Measurements from ENCODE around the gene CARHSP1. TPM values are rescaled to one million over a fixed set of nuclear protein-coding genes. Genes with fewer than 3 reads are reported as not detected.
"Not testable (repeated sequence)": the region's sequence is repeated elsewhere in the genome, so short reads cannot be mapped to it uniquely, and the experiment has no call there.

CARHSP1 gene
- total RNA-seq, 1 donor from 2014 or later, result 79.4 TPM

DNA sequence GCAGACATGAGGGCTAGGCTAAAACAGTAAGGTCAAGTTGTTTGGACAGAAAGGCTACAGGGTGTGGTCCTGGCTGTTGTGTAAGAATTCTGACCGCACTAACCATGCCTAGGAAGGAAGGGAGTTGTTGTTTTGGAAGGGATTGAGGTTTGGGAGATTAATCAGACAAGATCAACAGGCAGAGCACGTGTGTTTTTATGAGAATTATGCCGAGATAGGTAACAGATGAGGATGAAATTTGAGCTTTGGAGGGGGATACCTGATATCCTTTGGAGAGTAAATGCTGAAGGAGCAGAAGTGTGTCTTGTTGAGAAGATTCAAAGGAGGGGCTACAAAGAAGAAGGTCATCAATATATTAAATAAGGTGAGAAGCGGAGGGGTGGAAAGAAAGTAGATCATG, 26.8 kb downstream of the CARHSP1 start:
- H3K27ac Mint-ChIP-seq; DNase-seq (ENCODE audit: low spot score); H3K4me1 Mint-ChIP-seq (ENCODE audit: low read depth); H3K9me3 Mint-ChIP-seq; H3K36me3 Mint-ChIP-seq (ENCODE audit: low read depth); intact Hi-C loops (cut with micrococcal nuclease); H3K27me3 Mint-ChIP-seq (ENCODE audit: insufficient read depth); H3K4me3 Mint-ChIP-seq: not testable (repeated sequence)

DNA sequence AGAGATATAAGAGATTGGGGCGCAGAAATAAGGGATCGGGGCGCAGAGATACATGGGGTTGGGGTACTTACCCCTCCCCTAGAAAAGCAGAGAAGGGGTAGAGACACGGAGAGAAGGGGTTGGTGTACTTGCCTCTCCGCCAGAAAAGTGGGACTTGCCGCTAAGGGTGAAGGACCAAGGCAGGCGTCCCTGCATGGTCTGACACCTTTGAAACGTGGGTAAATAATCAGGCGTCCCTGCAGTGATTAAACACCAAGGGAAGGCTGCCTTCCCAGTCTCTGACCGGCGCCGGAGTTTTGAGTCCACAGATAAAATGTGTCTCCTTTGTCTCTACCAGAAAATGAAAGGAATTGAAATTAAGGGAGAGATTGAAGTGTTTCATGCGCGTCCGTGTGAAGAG, 31.2 kb downstream of the CARHSP1 start:
- intact Hi-C loops (cut with micrococcal nuclease); H3K27me3 Mint-ChIP-seq (ENCODE audit: insufficient read depth); H3K36me3 Mint-ChIP-seq (ENCODE audit: low read depth); H3K4me3 Mint-ChIP-seq; H3K9me3 Mint-ChIP-seq; H3K4me1 Mint-ChIP-seq (ENCODE audit: low read depth); DNase-seq (ENCODE audit: low spot score); H3K27ac Mint-ChIP-seq: not testable (repeated sequence)

DNA sequence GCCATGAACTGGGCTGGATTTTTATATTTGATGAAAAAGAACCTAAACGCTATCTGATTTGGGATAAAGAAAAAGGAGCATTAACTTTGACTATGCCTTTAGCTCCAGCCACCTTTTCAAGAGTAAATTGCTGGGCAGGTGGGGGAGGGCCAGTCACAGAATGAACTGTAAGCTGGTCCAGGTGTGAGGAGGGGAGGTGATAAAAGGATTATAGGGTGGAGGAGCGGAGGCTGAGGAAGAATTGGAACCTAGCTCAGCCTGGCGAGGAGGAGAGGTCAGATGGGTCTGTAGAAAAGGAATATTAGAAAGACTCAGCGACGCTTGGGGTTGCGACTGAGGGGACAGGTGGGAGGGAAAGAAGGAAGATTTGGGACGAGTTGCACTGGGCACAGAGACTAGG, 32.0 kb downstream of the CARHSP1 start:
- H3K27me3 Mint-ChIP-seq (ENCODE audit: insufficient read depth); H3K36me3 Mint-ChIP-seq (ENCODE audit: low read depth); DNase-seq (ENCODE audit: low spot score); H3K4me3 Mint-ChIP-seq; H3K9me3 Mint-ChIP-seq; H3K4me1 Mint-ChIP-seq (ENCODE audit: low read depth); intact Hi-C loops (cut with micrococcal nuclease); H3K27ac Mint-ChIP-seq: not testable (repeated sequence)

DNA sequence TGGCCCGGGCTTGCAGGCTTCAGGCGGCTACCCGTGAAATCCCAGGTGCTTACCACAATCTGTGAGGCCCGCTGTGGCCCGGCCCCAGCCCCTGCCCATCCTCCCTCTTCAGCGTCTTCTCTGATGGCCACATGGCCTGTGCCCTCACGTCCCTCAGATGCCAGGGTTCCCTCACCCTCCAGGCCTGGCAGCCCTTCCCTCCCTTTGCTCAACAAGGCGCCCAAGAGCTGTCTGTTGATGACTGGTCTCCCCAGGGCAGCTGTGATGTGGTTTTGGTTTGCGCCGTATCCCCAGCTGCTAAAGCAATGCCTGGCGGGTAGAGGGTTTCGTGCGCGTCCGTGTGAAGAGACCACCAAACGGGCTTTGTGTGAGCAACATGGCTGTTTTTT, 36.1 kb downstream of the CARHSP1 start:
- Mint-ChIP-seq H3K27ac (no peak overlapping the region), H3K4me3 (no peak overlapping the region)
- intact Hi-C loops (cut with micrococcal nuclease), result no loop called here

DNA sequence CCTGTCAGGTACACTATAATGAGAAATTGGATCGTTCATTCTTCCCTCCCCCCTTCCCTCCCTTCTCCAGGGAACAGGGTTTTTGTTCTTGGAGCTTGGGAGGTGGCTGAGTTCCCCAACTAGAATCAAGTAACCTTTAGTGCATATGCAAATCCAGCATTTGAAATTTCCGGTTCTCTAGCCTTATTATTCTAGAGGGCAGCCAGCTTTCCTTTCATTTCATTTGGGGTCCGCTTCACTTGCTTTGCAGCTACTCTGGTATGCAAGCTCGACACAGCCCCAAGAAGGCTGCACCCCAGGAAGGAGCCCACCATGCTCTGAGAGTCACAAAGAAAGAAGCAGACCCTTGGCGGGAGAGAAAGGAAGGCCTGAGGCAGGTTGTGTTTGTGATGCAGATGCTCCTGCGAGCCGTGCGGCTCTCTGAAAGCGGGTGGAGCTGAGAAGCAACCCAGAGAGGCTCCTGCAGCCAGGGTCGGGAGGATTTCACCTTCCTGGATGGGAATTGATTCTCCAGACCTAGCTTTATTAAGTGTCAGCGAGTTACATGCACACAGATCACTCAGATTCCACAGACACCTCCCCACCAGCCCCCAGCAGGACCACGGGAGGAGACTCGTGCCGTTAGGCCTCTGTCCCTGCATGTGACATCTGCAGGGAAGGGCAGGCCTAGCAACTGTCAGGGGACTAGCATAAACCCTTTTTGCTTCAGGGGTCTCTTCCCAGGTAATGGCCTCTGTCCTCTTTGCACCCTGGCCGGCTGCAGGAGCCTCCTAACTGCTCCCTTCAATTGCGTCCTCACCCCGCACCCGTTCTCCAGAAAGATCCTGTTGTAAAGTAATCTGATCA, 36.7 kb downstream of the CARHSP1 start:
- intact Hi-C loops (cut with micrococcal nuclease), result no loop called here
- no peak overlapping the region for H3K4me3 Mint-ChIP-seq
- no peak for DNase-seq (ENCODE audit: low spot score)
- H3K27me3 Mint-ChIP-seq (ENCODE audit: insufficient read depth), result no peaks in the 10 kb centered on the region
- H3K36me3 Mint-ChIP-seq (ENCODE audit: low read depth), result peaks cover 30% of the 10 kb centered on the region
- no peak overlapping the region for H3K27ac Mint-ChIP-seq
- H3K9me3 Mint-ChIP-seq, result no peaks in the 10 kb centered on the region
- no peaks in the 10 kb centered on the region for H3K4me1 Mint-ChIP-seq (ENCODE audit: low read depth)

More for the DNA sequence above, 36.1 kb downstream of the CARHSP1 start:
- H3K27me3 Mint-ChIP-seq (ENCODE audit: insufficient read depth), result no peaks in the 10 kb centered on the region
- H3K9me3 Mint-ChIP-seq, result no peaks in the 10 kb centered on the region
- DNase-seq (ENCODE audit: low spot score), result no peak
- H3K36me3 Mint-ChIP-seq (ENCODE audit: low read depth), result peaks cover 30% of the 10 kb centered on the region
- no peaks in the 10 kb centered on the region for H3K4me1 Mint-ChIP-seq (ENCODE audit: low read depth)

DNA sequence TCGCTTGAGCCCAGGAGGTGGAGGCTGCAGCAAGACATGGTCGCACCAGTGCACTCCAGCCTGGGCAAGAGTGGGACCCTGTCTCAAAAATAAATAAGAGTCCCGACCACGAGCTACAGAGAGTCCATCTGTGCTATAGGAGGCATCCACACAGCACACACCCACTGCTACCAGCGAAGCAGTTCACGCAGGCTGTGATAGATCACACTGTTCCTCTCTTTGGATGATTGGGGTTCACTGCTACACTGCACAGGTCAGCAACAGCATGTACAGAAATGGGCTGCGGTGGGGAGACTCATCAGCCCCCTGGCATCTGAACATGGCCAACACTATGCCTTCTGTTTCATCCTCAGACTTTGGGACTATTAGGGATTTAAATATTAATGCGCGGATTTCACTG, 37.4 kb downstream of the CARHSP1 start:
- H3K4me3 Mint-ChIP-seq, result no peak overlapping the region
- intact Hi-C loops (cut with micrococcal nuclease), result no loop called here
- H3K36me3 Mint-ChIP-seq (ENCODE audit: low read depth), result peaks cover 33% of the 10 kb centered on the region
- no peaks in the 10 kb centered on the region for H3K4me1 Mint-ChIP-seq (ENCODE audit: low read depth)
- H3K27ac Mint-ChIP-seq, result no peak overlapping the region
- no peaks in the 10 kb centered on the region for H3K9me3 Mint-ChIP-seq
- no peak for DNase-seq (ENCODE audit: low spot score)
- H3K27me3 Mint-ChIP-seq (ENCODE audit: insufficient read depth), result no peaks in the 10 kb centered on the region

DNA sequence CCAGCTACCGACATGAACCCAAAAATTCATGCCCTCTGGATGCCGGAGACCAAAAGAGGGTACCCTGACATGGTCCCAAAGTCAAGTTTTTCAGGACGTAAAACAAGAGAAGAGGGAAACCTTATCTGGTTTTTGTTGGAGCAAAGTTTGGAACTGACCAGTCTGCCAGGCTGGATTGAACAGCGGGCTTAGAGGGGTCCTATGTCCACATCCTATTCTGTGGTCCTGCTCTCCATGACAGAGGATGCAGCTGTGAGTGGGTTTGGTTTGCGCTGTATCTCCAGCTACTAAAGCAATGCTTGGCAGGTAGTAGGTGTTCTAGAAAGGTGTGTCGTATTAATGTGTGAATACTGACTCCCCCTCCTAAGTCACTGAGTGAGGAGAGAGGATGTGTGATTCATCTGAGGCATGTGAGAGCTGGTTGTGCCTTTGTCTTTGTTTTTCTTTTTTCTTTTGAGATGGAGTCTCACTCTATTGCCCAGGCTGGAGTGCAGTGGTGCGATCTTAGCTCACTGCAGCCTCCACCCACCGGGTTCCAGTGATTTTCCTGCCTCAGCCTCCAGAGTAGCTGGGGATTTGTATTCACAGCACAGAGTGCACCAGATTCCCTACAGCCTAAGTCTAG, 40.2 kb downstream of the CARHSP1 start:
- Mint-ChIP-seq H3K27me3 (ENCODE audit: insufficient read depth) (no peaks in the 10 kb centered on the region), H3K4me1 (ENCODE audit: low read depth) (no peaks in the 10 kb centered on the region), H3K9me3 (no peaks in the 10 kb centered on the region), H3K27ac (no peak overlapping the region), H3K36me3 (ENCODE audit: low read depth) (peaks cover 36% of the 10 kb centered on the region), H3K4me3 (no peak overlapping the region)
- DNase-seq (ENCODE audit: low spot score), result no peak
- intact Hi-C loops (cut with micrococcal nuclease), result no loop called here

DNA sequence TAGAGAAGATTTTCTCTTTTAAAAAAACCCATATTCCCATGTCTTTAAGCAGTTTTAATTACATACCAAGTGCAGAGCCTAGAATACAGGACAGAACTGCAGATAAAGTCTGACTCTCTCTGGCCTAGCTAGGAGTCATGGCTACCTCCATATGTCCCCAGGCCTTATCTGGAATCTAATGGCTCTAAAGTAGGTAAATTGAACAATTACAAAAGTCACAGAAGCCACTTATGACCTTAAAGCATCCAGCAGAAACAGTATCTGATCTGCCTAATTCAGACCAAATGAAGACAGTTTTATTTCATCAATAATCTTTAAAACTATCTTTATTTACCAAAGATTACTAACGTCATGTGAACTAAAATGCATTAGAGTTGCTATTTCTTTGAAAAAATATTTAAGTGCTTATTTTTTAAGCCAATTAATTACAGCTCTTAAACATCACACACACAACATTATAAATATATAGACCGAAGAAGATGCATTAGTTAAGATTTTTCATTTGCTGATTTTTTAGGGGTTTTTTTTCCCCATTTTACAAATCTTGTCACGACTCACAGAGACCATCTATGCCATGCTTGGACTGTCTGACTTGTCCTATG, 42.4 kb downstream of the CARHSP1 start:
- H3K9me3 Mint-ChIP-seq, result no peaks in the 10 kb centered on the region
- no peak for DNase-seq (ENCODE audit: low spot score)
- peaks cover 13% of the 10 kb centered on the region for H3K4me1 Mint-ChIP-seq (ENCODE audit: low read depth)
- intact Hi-C loops (cut with micrococcal nuclease), result no loop called here
- H3K4me3 Mint-ChIP-seq, result no peak overlapping the region
- no peaks in the 10 kb centered on the region for H3K27me3 Mint-ChIP-seq (ENCODE audit: insufficient read depth)
- no peak overlapping the region for H3K27ac Mint-ChIP-seq
- H3K36me3 Mint-ChIP-seq (ENCODE audit: low read depth), result peaks cover 39% of the 10 kb centered on the region

DNA sequence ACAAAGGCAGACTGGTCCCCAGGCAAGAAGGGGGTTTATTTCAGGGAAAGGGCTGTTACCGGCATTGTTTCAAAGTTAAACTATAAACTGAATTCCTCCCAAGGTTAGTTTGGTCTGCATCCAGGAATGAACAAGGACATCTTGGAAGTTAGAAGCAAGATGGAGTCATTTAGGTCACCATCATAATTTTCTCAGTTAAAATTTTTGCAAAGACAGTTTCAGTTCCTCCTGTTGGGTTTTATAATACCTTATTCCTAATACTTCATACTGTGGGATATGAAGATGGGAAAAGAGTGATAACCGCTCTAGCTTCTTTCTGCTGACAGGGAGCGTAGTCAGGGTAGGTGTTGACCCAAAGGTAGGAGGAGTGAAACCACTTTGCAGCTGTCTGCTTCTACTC, 46.4 kb downstream of the CARHSP1 start:
- Mint-ChIP-seq H3K4me3 (no peak overlapping the region), H3K36me3 (ENCODE audit: low read depth) (peaks cover 42% of the 10 kb centered on the region), H3K4me1 (ENCODE audit: low read depth) (peaks cover 22% of the 10 kb centered on the region), H3K9me3 (no peaks in the 10 kb centered on the region), H3K27me3 (ENCODE audit: insufficient read depth) (no peaks in the 10 kb centered on the region), H3K27ac (no peak overlapping the region)
- intact Hi-C loops (cut with micrococcal nuclease), result no loop called here
- DNase-seq (ENCODE audit: low spot score), result no peak

DNA sequence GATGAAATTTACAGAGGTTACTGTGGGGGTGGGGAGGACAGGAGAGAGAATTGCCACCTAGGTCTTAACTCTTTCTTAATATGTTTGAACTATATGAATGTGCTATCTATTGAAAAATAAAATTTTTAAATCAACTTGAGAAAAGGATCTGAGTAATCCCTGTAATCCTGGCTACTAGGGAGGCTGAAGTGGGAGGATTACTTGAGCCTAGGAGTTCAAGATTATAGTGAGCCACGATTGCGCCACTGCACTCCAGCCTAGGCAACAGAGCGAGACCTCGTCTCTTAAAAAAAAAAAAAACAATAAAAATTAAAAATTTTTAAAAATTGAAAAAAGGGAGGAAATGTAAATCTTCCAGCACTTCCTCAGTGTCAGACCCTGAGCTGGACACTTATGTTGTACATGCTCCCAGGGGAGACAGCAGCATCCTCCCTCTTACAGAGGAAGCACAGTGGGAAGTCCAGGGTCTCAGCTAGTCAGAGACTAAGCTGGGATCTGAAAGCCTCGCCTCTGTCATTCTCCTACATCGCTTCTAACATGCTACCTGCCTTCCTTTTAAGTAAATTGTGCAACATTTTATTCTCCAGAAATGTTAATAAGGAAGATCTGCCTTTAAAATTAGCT, 49.3 kb downstream of the CARHSP1 start:
- intact Hi-C loops (cut with micrococcal nuclease), result loop anchor here (5.0 kb wide), 1 partner anchor 48 kb away; the partner anchor contains the start of gene CARHSP1
- H3K27ac Mint-ChIP-seq, result peak overlapping the region; percentile 70
- H3K9me3 Mint-ChIP-seq, result no peaks in the 10 kb centered on the region
- no peak for DNase-seq (ENCODE audit: low spot score)
- peaks cover 40% of the 10 kb centered on the region for H3K4me1 Mint-ChIP-seq (ENCODE audit: low read depth)
- no peaks in the 10 kb centered on the region for H3K27me3 Mint-ChIP-seq (ENCODE audit: insufficient read depth)
- H3K4me3 Mint-ChIP-seq, result no peak overlapping the region
- peaks cover 54% of the 10 kb centered on the region for H3K36me3 Mint-ChIP-seq (ENCODE audit: low read depth)

DNA sequence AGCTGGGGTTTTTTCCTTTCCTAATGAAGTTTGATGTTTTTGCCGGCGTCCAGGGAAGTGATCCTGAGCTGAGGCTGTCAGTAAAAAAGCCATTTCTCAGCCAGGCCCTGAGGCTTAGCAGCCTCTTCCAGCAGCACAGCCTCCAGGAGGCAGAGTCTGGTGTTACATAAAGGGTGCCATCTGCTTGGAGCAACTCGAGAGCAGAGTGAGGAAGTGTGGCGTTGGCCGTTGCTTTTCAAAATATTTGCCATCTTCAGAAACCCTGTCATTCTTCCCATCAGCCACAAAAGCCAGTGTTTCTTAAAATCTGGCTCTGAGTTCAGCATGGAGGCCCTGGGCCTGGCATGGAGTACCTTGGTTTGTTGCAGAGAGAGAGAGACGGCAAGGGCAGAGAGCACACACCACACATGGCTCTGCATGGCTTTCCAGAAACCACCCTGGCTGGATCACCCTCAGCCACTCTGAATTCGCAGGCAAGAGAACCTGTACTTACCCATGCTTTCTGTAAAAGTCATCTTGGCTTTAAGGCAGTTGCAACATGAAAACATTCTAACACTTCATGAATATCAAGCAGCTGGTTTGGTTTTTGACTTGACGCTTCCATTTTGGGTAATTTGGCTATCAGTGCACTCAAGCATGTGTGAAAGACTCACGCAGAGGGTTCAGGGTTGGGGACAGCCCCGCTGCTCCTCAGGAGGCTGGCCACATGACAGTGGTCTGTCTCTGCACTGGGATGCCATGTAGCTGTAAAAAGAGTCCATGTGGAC, 50.1 kb downstream of the CARHSP1 start:
- Mint-ChIP-seq H3K27me3 (ENCODE audit: insufficient read depth) (no peaks in the 10 kb centered on the region), H3K9me3 (no peaks in the 10 kb centered on the region), H3K27ac (peak overlapping the region; percentile 70), H3K4me1 (ENCODE audit: low read depth) (peaks cover 44% of the 10 kb centered on the region), H3K4me3 (no peak overlapping the region), H3K36me3 (ENCODE audit: low read depth) (peaks cover 58% of the 10 kb centered on the region)
- intact Hi-C loops (cut with micrococcal nuclease), result loop anchor here (5.0 kb wide), 1 partner anchor 49 kb away; the partner anchor contains the start of gene CARHSP1
- no peak for DNase-seq (ENCODE audit: low spot score)

DNA sequence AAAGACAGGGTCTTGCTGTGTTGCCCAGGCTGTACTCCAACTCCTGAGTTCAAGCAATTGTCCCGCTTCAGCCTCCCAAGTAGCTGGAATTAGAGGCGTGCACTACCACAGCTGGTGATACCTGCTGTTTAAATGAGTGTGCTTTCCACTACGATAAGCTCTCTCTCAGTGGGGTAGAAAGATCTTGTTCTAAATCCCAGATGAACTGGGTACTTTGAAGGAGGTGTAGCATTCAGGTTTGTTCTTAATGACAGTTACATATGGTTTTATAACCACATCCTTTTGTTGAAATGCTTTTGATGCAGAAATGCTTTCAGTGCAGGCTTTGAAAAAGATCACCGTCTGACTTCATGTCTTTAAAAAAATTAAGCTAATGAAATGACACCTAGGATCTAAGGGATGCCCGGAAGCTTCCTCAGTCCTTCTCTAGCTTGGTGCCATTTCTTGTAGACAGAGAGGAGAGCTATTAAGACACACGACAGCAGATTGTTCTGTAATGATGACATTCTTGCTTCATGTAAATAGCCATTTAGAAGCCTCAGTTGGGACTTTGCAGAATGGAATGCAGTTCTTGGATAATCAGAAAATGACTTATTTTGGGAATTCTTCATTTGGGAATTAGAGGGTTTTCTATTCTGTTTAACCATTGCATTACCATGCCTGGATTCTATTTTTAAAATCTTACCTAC, 51.7 kb downstream of the CARHSP1 start:
- Mint-ChIP-seq H3K36me3 (ENCODE audit: low read depth) (peaks cover 60% of the 10 kb centered on the region), H3K27ac (peak overlapping the region; percentile 83), H3K27me3 (ENCODE audit: insufficient read depth) (no peaks in the 10 kb centered on the region), H3K4me1 (ENCODE audit: low read depth) (peaks cover 37% of the 10 kb centered on the region), H3K9me3 (no peaks in the 10 kb centered on the region), H3K4me3 (no peak overlapping the region)
- no peak for DNase-seq (ENCODE audit: low spot score)
- intact Hi-C loops (cut with micrococcal nuclease), result loop anchor here (2.0 to 5.0 kb wide), 2 partner anchors 18 to 50 kb away; partner anchors contain the start of gene CARHSP1

All from activated T-helper 1 cell treated with anti-CD3 and anti-CD28 coated beads, Interleukin-12 subunit alpha, Interleukin-12 subunit beta, Interleukin-2, Interleukin-4 antibody, amounts not matched to agents 30 ng/mL and 10 ng/mL and 1 ng/mL, durations not matched to agents 14 hours and 24 hours and 36 hours (primary cell).